ENCODE measurements around the gene LAMA1. TPM values are rescaled to one million over a fixed set of nuclear protein-coding genes. Genes with fewer than 3 reads are reported as not detected.

The LAMA1 gene
- total and polyA plus RNA-seq, 10 of the 15 experiments (the other 5 are each of a cell fraction or from before 2014, with no cell fraction given) = under 0.01 to 1.9 (median 0.06) TPM; not detected in 6

- Histone ChIP-seq H3K4me2 (ENCODE audit: control insufficient read depth, insufficient read depth) (no peak overlapping the region), H3K36me3 (ENCODE audit: control insufficient read depth in 2 of 2, insufficient read depth in 2 of 2, low read length in 1 of 2) (no peaks in the 10 kb centered on the region), H3K27ac (ENCODE audit: control insufficient read depth, insufficient read depth) (no peak overlapping the region), H2AFZ (ENCODE audit: control insufficient read depth, low read depth, low read length) (no peak overlapping the region), H3K4me3 (no peak overlapping the region), H3K4me1 (ENCODE audit: control insufficient read depth, insufficient read depth, low read length) (no peaks in the 10 kb centered on the region), H4K20me1 (ENCODE audit: control insufficient read depth, insufficient read depth) (no peaks in the 10 kb centered on the region), H3K27me3 (replicated peaks in 1 of 2; ENCODE audit: control insufficient read depth in 2 of 2, insufficient read depth in 2 of 2, low read length in 1 of 2) (no peaks in the 10 kb centered on the region; a peak in 2 of 4 replicates), H3K9me3 (replicated peaks; ENCODE audit: control insufficient read depth, insufficient read depth, low read length) (no peaks in the 10 kb centered on the region), H3K9ac (ENCODE audit: control insufficient read depth, insufficient read depth, low read length) (no peak overlapping the region), H3K79me2 (ENCODE audit: control insufficient read depth, insufficient read depth, low read length) (no peaks in the 10 kb centered on the region)
- no peak for FAIRE-seq
- ChIA-PET SMC1A (ENCODE audit: uncharacterized antibody, unreplicated experiment) (no interaction called here), POLR2A (no interaction called here), RAD21 (ENCODE audit: unreplicated experiment) (no interaction called here), CTCF (no interaction called here)
- intact Hi-C loops (cut with micrococcal nuclease; ENCODE audit: unreplicated experiment) (no loop called here), in situ Hi-C loops (cut with MboI) (loop anchor here (10.0 kb wide), 1 partner anchor 63 kb away; no protein-coding TSS in a partner anchor)
- TF ChIP-seq CBX3 (IDR thresholded peaks at IDR 0.05; ENCODE audit: borderline replicate concordance, low read depth) (no peak), ZBED1 (IDR thresholded peaks at IDR 0.05; ENCODE audit: borderline replicate concordance) (no peak), CHD4 (IDR thresholded peaks at IDR 0.05) (no peak), MAX (IDR thresholded peaks at IDR 0.05; ENCODE audit: low read depth, low read length) (no peak), JUND (IDR thresholded peaks at IDR 0.05; ENCODE audit: low read depth, low read length) (no peak), CBX5 (IDR thresholded peaks at IDR 0.05; ENCODE audit: low read depth) (no peak), NFXL1 (IDR thresholded peaks at IDR 0.05; ENCODE audit: borderline replicate concordance) (no peak), MYC (IDR thresholded peaks at IDR 0.05; ENCODE audit: insufficient read depth, insufficient read length, insufficient replicate concordance, low read length, severe bottlenecking) (no peak), KAT2A (conservative IDR thresholded peaks at IDR 0.05; ENCODE audit: control insufficient read depth, low read depth, low read length) (no peak), RB1 (IDR thresholded peaks at IDR 0.05; ENCODE audit: borderline replicate concordance) (no peak), RCOR1 (conservative IDR thresholded peaks at IDR 0.05; ENCODE audit: low read depth, low read length) (no peak), NBN (IDR thresholded peaks at IDR 0.05) (no peak), POU2F2 (IDR thresholded peaks at IDR 0.05; ENCODE audit: borderline replicate concordance, low read depth, low read length) (no peak)
- WGBS (ENCODE audit: insufficient coverage, insufficient replicate concordance, low lambda C conversion rate, missing lambda C conversion rate) = 51% methylated on average over 9 of the region's 9 CpGs
- no TSS peak for BruUV-seq (replicated peaks)
- ATAC-seq = no peak
- DNase-seq (ENCODE audit: low read depth, low spot score) = no peak
Observed at GRCh38 chr18:6961331-6961730, 156.3 kb downstream of the LAMA1 start.

Data from GM12878 (cell line).